GM18498 (cell line): ENCODE results near the gene TBC1D3K.
"Not testable (repeated sequence)": the region's sequence is repeated elsewhere in the genome, so short reads cannot be mapped to it uniquely, and the experiment has no call there.

Source experiments
- ATAC-seq: cut with Tn5 transposase; IDR thresholded peaks from one replicate; pipeline ENCODE4 v1.9.1; 2021; ENCODE audit warnings: mild to moderate bottlenecking, moderate library complexity; ENCODE audit not compliant: unreplicated experiment

TBC1D3K gene

GRCh38 chr17:37924115-37924514 is at the start of gene TBC1D3K:
TSS of gene TBC1D3K (plus strand) at chr17:37924415. CDS start at chr17:37926000, 1,585 bp downstream.
- not testable (repeated sequence) for ATAC-seq

- ATAC-seq = no peak
Measured at GRCh38 chr17:37884516-37884915, 39.7 kb upstream of the TBC1D3K start.

- ATAC-seq = no peak
Measured at GRCh38 chr17:37885136-37885535, 39.1 kb upstream of the TBC1D3K start.

GRCh38 chr17:37888881-37889280 is 35.3 kb upstream of the TBC1D3K start:
- no peak for ATAC-seq

- ATAC-seq = not testable (repeated sequence)
Measured at GRCh38 chr17:37896961-37897360, 27.3 kb upstream of the TBC1D3K start.
